HepG2 (cell line): ENCODE data around the gene PTPMT1. TPM values are rescaled to one million over a fixed set of nuclear protein-coding genes. Genes with fewer than 3 reads are reported as not detected.

ENCODE experiments used
- ELF1 ChIP-seq: sonication (generic); formaldehyde crosslinking; IDR thresholded peaks from 2 replicates; pipeline ENCODE4 v1.4.0; 2020; ENCODE audit warnings: missing genetic modification reagents
- HNRNPLL ChIP-seq: fragments of 200-400 bp; formaldehyde crosslinking; IDR thresholded peaks from 2 replicates; pipeline ENCODE4 v1.6.1; 2017; ENCODE audit warnings: mild to moderate bottlenecking, low read depth, low read length; ENCODE audit not compliant: poor library complexity, severe bottlenecking
- HOXA7 ChIP-seq: sonication (generic); formaldehyde crosslinking; IDR thresholded peaks from 2 replicates; pipeline ENCODE4 v1.8.1; 2022; ENCODE audit warnings: mild to moderate bottlenecking, missing genetic modification reagents, moderate library complexity
- JUNB ChIP-seq: sonication (generic); formaldehyde crosslinking; IDR thresholded peaks from 2 replicates; pipeline ENCODE4 v1.8.0; 2022; ENCODE audit warnings: missing genetic modification reagents, mild to moderate bottlenecking, borderline replicate concordance
- NFAT5 ChIP-seq: sonication (generic); formaldehyde crosslinking; IDR thresholded peaks from 2 replicates; pipeline ENCODE4 v1.4.0; 2020; ENCODE audit warnings: missing genetic modification reagents
- NFYC ChIP-seq: IDR thresholded peaks from 2 replicates; pipeline ENCODE4 v1.6.1; 2016; ENCODE audit warnings: missing genetic modification reagents, missing compliant biosample characterization
- SMAD3 ChIP-seq: sonication (generic); formaldehyde crosslinking; IDR thresholded peaks from 2 replicates; pipeline ENCODE4 v1.4.0; 2020; ENCODE audit warnings: missing genetic modification reagents
- ZBTB39 ChIP-seq: sonication (generic); formaldehyde crosslinking; IDR thresholded peaks from 2 replicates; pipeline ENCODE4 v1.5.0; 2020; ENCODE audit warnings: missing genetic modification reagents
- ZFP91 ChIP-seq: sonication (generic); formaldehyde crosslinking; IDR thresholded peaks from 2 replicates; pipeline ENCODE4 v1.9.0; 2022; ENCODE audit warnings: missing genetic modification reagents, mild to moderate bottlenecking, borderline replicate concordance
- ZNF431 ChIP-seq: sonication (generic); formaldehyde crosslinking; IDR thresholded peaks from 2 replicates; pipeline ENCODE4 v1.9.0; 2022; ENCODE audit warnings: missing genetic modification reagents, low read depth, mild to moderate bottlenecking, borderline replicate concordance
- ZNF460 ChIP-seq: sonication (generic); formaldehyde crosslinking; IDR thresholded peaks from 2 replicates; pipeline ENCODE4 v1.5.1; 2020; ENCODE audit warnings: missing genetic modification reagents, mild to moderate bottlenecking, borderline replicate concordance
- ZNF607 ChIP-seq: sonication (generic); formaldehyde crosslinking; IDR thresholded peaks from 2 replicates; pipeline ENCODE4 v1.5.1; 2020; ENCODE audit warnings: missing genetic modification reagents, mild to moderate bottlenecking, borderline replicate concordance
- polyA plus RNA-seq, 8 experiments: library from polyadenylated mRNA; depleted of rRNA in 3 of 8; stranded (reverse) in 7 of 8; unstranded in 1 of 8; fragments of >200 nt; fragmentation: Illumina TruSeq in 4 of 8; extraction: Trizol in 4 of 8; gene quantifications; 2 replicates each; pipeline versions ENCODE4 v1.2.1 to v1.2.3, GENCODE V29; 2011 to 2016; ENCODE audit warnings: low read depth in 4 of 8, missing spikeins in 1 of 8, mixed read lengths in 1 of 8; ENCODE audit not compliant: insufficient read depth in 1 of 8
- total RNA-seq, 5 experiments: library from RNA; depleted of rRNA; stranded (reverse); fragments of >200 nt; fragmentation: Illumina TruSeq; extraction: Trizol; gene quantifications; 2 replicates each; pipeline ENCODE4 v1.2.3, GENCODE V29; 2016; ENCODE audit warnings: low read depth in 1 of 5
- TF ChIP-seq, protein P1 (sequence below): sonication (generic); formaldehyde crosslinking; IDR thresholded peaks from 2 replicates; pipeline ENCODE4 v1.8.1; 2022; ENCODE audit warnings: mild to moderate bottlenecking, missing genetic modification reagents
- TF ChIP-seq, protein P2 (sequence below): sonication (generic); formaldehyde crosslinking; IDR thresholded peaks from 2 replicates; pipeline ENCODE4 v1.5.1; 2020; ENCODE audit warnings: missing genetic modification reagents, mild to moderate bottlenecking, borderline replicate concordance

Gene PTPMT1
- total and polyA plus RNA-seq, 2 of the 13 experiments (the other 11 are each of a cell fraction or from before 2014, with no cell fraction given): 55.6 to 129 TPM

GRCh38 chr11:47578524-47579494 lies 13.4 kb downstream of the PTPMT1 start, which contains the start of the genes KBTBD4 and NDUFS3 (continued):
- TF ChIP-seq ZFP91 (CRISPR knock-in tag) (peak; percentile 97), ELF1 (peak; percentile 93), NFYC (CRISPR knock-in tag) (peak; percentile 41; the same call in 1 of the 2 replicates), HNRNPLL (peak; percentile 75), ZBTB39 (CRISPR knock-in tag) (0 out of 2 replicates have a peak, but pooled peaks have one; percentile 64), ZNF460 (CRISPR knock-in tag) (no peak; the same call in 1 of the 2 replicates), NFAT5 (CRISPR knock-in tag) (no peak), SMAD3 (CRISPR knock-in tag) (peak; percentile 97), JUNB (CRISPR knock-in tag) (peak; percentile 29), ZNF607 (CRISPR knock-in tag) (peak; percentile 94; the same call in 1 of the 2 replicates), ZNF431 (peak; percentile 85; the same call in 1 of the 2 replicates), HOXA7 (CRISPR knock-in tag) (0 out of 2 replicates have a peak, but pooled peaks have one; percentile 46)
- TF ChIP-seq, protein P1, sequence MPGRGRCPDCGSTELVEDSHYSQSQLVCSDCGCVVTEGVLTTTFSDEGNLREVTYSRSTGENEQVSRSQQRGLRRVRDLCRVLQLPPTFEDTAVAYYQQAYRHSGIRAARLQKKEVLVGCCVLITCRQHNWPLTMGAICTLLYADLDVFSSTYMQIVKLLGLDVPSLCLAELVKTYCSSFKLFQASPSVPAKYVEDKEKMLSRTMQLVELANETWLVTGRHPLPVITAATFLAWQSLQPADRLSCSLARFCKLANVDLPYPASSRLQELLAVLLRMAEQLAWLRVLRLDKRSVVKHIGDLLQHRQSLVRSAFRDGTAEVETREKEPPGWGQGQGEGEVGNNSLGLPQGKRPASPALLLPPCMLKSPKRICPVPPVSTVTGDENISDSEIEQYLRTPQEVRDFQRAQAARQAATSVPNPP (CRISPR knock-in tag): peak; percentile 91; the same call in 1 of the 2 replicates
- TF ChIP-seq, protein P2, sequence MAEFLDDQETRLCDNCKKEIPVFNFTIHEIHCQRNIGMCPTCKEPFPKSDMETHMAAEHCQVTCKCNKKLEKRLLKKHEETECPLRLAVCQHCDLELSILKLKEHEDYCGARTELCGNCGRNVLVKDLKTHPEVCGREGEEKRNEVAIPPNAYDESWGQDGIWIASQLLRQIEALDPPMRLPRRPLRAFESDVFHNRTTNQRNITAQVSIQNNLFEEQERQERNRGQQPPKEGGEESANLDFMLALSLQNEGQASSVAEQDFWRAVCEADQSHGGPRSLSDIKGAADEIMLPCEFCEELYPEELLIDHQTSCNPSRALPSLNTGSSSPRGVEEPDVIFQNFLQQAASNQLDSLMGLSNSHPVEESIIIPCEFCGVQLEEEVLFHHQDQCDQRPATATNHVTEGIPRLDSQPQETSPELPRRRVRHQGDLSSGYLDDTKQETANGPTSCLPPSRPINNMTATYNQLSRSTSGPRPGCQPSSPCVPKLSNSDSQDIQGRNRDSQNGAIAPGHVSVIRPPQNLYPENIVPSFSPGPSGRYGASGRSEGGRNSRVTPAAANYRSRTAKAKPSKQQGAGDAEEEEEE (CRISPR knock-in tag): peak; percentile 45; the same call in 1 of the 2 replicates
